HUES64 (cell line): ENCODE results near the gene MAFF.
A peak's percentile ranks its signal among the peaks of the same experiment; 100 is the strongest.

Experiments
- H3K27ac ChIP-seq: 2 replicates; pipeline ENCODE4 v1.7.0; 2013; ENCODE audit warnings: low read depth, low read length, inconsistent platforms
- H3K27me3 ChIP-seq: 2 replicates; pipeline ENCODE4 v1.6.1; 2013; ENCODE audit warnings: mild to moderate bottlenecking, low read length; ENCODE audit not compliant: insufficient read depth
- H3K36me3 ChIP-seq: 2 replicates; pipeline ENCODE4 v1.6.1; 2013; ENCODE audit warnings: mild to moderate bottlenecking, low read length; ENCODE audit not compliant: insufficient read depth
- H3K4me1 ChIP-seq: 2 replicates; pipeline ENCODE4 v1.6.1; 2013; ENCODE audit warnings: mild to moderate bottlenecking, low read length, moderate library complexity; ENCODE audit not compliant: insufficient read depth
- H3K4me3 ChIP-seq: 2 replicates; pipeline ENCODE4 v1.5.1; 2013; ENCODE audit warnings: mild to moderate bottlenecking, low read length, moderate library complexity
- H3K9ac ChIP-seq: 2 replicates; pipeline ENCODE4 v1.6.1; 2013; ENCODE audit warnings: mild to moderate bottlenecking, low read depth, low read length
- H3K9me3 ChIP-seq: 2 replicates; pipeline ENCODE4 v1.6.1; 2013; ENCODE audit warnings: low read depth, low read length; ENCODE audit not compliant: insufficient read depth
- WGBS: fragments of 150-250, 120-280 bp; methylation state at CpG from one replicate; pipeline ENCODE4 v1.1.7; 2013; ENCODE audit warnings: missing lambda C conversion rate; 5-methylcytosine and 5-hydroxymethylcytosine counted together

MAFF gene

DNA sequence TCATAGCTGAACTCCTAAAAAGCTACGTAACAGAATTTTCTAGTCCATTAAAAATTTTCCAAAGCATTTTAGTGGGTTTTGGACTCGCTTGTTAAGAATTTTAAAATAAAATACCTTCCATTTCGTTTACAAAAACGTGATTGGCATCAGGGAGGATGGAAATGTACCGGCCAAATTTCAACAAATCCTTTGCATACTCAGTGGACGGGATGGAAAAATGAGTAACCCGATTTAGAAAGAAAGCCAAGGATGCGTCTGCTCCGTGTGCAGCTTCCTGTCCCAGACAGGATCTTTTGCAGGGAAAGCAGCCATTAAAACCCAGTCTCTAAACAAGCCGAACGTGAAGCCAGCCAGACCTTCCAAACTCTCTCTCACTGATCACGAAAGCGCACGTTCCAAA is 55.4 kb downstream of the MAFF start:
- H3K9ac ChIP-seq, result no peak overlapping the region
- H3K27me3 ChIP-seq, result no peaks in the 10 kb centered on the region
- H3K27ac ChIP-seq, result no peak overlapping the region
- H3K36me3 ChIP-seq, result no peaks in the 10 kb centered on the region
- no peak overlapping the region for H3K4me3 ChIP-seq
- H3K9me3 ChIP-seq, result no peaks in the 10 kb centered on the region
- WGBS, result 91% methylated on average over 14 of the region's 14 CpGs
- H3K4me1 ChIP-seq, result peaks cover 14% of the 10 kb centered on the region; the same call in 1 of the 2 replicates

- Histone ChIP-seq H3K9me3 (no peaks in the 10 kb centered on the region), H3K27me3 (no peaks in the 10 kb centered on the region), H3K4me3 (no peak overlapping the region), H3K4me1 (peaks cover 14% of the 10 kb centered on the region; the same call in 1 of the 2 replicates), H3K27ac (no peak overlapping the region), H3K9ac (no peak overlapping the region), H3K36me3 (no peaks in the 10 kb centered on the region)
- WGBS, result 68% methylated on average over 2 of the region's 4 CpGs
These were observed 56.0 kb downstream of the MAFF start for GRCh38 chr22:38257650-38258250.

DNA sequence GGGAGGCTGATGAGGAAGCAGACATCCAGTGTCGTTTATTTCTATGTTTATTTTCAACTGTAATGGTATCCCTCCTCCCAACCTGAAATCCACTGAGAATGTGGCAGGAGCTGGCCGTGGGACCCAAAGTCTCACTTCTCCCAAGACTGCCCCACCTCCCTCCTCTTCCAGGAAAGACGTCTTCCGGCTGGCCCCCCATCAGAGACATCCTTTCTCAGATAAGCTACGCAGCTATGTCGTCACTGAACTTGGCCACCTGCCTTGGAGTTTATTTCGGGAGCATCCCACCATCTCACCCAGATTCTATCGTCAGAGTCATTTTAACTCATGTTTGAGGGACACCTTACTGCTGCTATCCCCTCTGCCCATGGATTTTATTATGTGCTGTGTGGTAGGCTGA is 57.1 kb downstream of the MAFF start:
- 90% methylated on average over 8 of the region's 8 CpGs for WGBS
- no peak overlapping the region for H3K9ac ChIP-seq
- no peak overlapping the region for H3K27ac ChIP-seq
- H3K4me3 ChIP-seq, result no peak overlapping the region
- peaks cover 14% of the 10 kb centered on the region; the same call in 1 of the 2 replicates for H3K4me1 ChIP-seq
- peaks cover 8% of the 10 kb centered on the region for H3K36me3 ChIP-seq
- H3K27me3 ChIP-seq, result no peaks in the 10 kb centered on the region
- no peaks in the 10 kb centered on the region for H3K9me3 ChIP-seq

- H3K9ac ChIP-seq, result no peak overlapping the region
- H3K27me3 ChIP-seq, result no peaks in the 10 kb centered on the region
- H3K4me1 ChIP-seq, result peaks cover 14% of the 10 kb centered on the region; the same call in 1 of the 2 replicates
- peaks cover 8% of the 10 kb centered on the region for H3K36me3 ChIP-seq
- H3K27ac ChIP-seq, result no peak overlapping the region
- no peaks in the 10 kb centered on the region for H3K9me3 ChIP-seq
- no peak overlapping the region for H3K4me3 ChIP-seq
- 95% methylated on average over 8 of the region's 8 CpGs for WGBS
These were observed 57.6 kb downstream of the MAFF start for GRCh38 chr22:38259370-38259769.

DNA sequence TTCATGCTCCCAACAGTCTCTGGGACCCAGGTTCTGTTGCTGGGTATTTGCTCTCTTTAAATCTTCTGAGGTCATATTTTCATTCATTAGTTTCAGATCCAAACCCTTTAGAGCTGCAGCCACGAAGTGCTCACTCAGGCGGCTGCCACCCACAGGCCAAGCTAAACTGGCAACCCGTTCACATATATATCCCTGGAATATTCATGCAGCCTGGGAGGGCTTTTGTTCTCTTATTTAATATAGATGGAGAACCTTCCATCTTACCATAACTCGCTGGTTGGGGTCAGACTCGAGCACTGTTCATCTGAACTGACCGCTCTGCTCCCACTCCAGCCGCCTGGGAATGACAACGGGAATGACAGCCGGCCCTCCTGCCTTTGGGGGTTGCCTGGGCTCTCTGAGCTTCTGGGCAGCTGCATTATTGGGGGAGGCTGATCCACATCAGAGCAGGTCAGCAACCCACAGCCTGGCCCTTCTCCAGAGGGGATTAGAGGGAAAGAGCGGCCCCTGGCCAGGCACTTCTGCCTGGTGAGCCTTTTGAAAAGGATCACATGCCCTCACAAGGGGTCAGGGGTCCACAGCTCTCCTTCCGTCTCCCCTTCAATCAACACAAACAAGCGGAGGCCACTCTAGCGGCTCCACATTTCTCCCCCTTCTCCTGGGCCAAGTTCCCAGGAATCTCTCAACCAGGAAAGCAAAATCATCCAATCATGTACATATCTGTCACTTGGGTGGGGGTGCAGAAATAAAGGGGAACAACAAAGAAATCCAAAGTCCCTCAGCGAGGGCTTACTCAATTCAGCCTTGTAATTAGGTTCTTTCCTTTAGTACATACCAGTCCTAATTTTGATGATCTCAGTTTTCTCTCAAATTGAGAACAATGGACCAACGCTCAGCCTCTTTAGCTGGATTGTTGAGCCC is 59.2 kb downstream of the MAFF start:
- H3K4me3 ChIP-seq, result no peak overlapping the region
- no peak overlapping the region for H3K9ac ChIP-seq
- H3K9me3 ChIP-seq, result no peaks in the 10 kb centered on the region
- H3K36me3 ChIP-seq, result peaks cover 8% of the 10 kb centered on the region
- H3K27ac ChIP-seq, result peak overlapping the region; percentile 3; the same call in 1 of the 2 replicates
- 85% methylated on average over 15 of the region's 15 CpGs for WGBS
- peaks cover 14% of the 10 kb centered on the region; the same call in 1 of the 2 replicates for H3K4me1 ChIP-seq
- no peaks in the 10 kb centered on the region for H3K27me3 ChIP-seq

DNA sequence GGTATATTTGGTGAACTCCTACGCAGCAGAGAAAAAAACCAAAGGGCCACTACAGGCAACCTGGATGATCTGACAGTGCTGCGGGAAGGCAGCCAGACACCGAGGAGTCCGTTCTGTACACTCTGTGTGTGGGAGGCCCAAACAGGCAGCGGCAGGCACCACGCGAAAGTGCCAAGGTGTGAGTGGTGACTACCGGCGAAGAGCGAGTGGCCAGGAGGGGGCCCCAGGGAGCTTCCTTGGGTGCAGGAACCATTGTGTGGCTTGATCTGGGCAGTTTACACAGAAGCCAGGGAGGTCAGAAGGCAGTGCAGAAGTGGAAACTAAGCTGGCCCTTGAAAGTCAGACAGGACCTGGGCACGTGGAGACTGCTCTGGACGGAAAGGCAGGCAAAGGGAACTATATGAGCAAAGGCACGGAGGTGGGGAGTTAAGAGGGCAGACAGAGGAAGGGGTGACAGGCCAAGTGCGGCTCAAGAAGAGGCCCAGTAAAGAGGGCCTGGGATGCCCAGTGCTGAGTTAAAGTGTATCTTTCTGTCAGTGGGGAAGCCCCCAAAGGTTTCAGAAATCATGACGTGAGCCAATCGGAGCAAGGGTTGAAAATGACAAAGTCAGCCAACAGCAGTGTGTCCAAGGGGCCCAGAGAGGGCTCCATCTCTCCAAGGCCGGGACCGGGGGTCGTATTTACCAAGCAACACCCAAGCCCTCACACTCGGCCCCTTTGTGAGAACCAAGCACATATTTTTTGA is 60.4 kb downstream of the MAFF start:
- no peak overlapping the region for H3K27ac ChIP-seq
- no peak overlapping the region for H3K9ac ChIP-seq
- no peak overlapping the region for H3K4me3 ChIP-seq
- H3K9me3 ChIP-seq, result no peaks in the 10 kb centered on the region
- peaks cover 8% of the 10 kb centered on the region for H3K36me3 ChIP-seq
- peaks cover 14% of the 10 kb centered on the region; the same call in 1 of the 2 replicates for H3K4me1 ChIP-seq
- 77% methylated on average over 20 of the region's 20 CpGs for whole genome bisulfite sequencing
- no peaks in the 10 kb centered on the region for H3K27me3 ChIP-seq

DNA sequence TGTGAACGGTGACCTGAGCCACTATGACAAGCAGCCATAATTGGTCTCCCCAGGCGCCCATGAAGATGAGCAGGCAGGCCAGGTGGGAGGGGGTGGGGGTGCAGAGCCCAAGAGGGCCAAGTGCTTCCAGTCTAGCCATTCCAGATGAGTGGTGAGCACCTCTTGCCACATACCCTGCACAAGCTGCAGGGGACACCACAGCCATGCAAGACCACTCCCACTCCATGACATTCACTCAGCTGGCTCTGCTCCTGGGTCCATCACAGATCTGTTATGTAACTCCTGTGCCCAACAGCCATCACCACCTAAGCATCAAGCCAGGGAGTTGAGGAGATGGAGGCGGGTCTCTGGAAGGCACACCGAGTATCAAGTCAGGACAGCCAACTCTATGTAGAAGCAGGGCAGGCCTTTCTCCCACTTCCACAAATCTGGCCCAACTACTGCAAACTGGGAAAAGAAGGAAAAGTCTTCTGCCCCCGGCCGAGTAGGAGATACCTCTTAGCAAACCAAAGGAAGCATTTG is 62.6 kb downstream of the MAFF start:
- Histone ChIP-seq H3K4me1 (peaks cover 10% of the 10 kb centered on the region; the same call in 1 of the 2 replicates), H3K9me3 (no peaks in the 10 kb centered on the region), H3K36me3 (peaks cover 10% of the 10 kb centered on the region), H3K9ac (no peak overlapping the region), H3K27ac (no peak overlapping the region), H3K27me3 (no peaks in the 10 kb centered on the region), H3K4me3 (no peak overlapping the region)
- 89% methylated on average over 6 of the region's 6 CpGs for WGBS
